ENCODE data around the gene MAML2. TPM values are rescaled to one million over a fixed set of nuclear protein-coding genes. Genes with fewer than 3 reads are reported as not detected.

MAML2 gene
- total and polyA plus RNA-seq, 2 of the 8 experiments (the other 6 are each of a cell fraction or from before 2014, with no cell fraction given): 3.8 to 6.6 TPM

GRCh38 chr11:95968585-95968984, 374.4 kb downstream of the MAML2 start (continued):
- TF ChIP-seq, protein P1, sequence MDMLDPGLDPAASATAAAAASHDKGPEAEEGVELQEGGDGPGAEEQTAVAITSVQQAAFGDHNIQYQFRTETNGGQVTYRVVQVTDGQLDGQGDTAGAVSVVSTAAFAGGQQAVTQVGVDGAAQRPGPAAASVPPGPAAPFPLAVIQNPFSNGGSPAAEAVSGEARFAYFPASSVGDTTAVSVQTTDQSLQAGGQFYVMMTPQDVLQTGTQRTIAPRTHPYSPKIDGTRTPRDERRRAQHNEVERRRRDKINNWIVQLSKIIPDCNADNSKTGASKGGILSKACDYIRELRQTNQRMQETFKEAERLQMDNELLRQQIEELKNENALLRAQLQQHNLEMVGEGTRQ (IDR thresholded peaks at IDR 0.05; ENCODE audit: low read length): no peak
- TF ChIP-seq ATF3 (IDR thresholded peaks at IDR 0.05; ENCODE audit: insufficient read depth, low read depth, low read length) (no peak), E2F6 (IDR thresholded peaks at IDR 0.05) (no peak), RNF2 (IDR thresholded peaks at IDR 0.05; ENCODE audit: borderline replicate concordance, low read depth, low read length, missing control alignments, poor library complexity, severe bottlenecking) (no peak), PHF8 (conservative IDR thresholded peaks at IDR 0.05; ENCODE audit: low read depth, low read length) (no peak), CTBP2 (IDR thresholded peaks at IDR 0.05; ENCODE audit: borderline replicate concordance, insufficient read depth, insufficient read length, low read length) (no peak)
- TF ChIP-seq, protein P2, sequence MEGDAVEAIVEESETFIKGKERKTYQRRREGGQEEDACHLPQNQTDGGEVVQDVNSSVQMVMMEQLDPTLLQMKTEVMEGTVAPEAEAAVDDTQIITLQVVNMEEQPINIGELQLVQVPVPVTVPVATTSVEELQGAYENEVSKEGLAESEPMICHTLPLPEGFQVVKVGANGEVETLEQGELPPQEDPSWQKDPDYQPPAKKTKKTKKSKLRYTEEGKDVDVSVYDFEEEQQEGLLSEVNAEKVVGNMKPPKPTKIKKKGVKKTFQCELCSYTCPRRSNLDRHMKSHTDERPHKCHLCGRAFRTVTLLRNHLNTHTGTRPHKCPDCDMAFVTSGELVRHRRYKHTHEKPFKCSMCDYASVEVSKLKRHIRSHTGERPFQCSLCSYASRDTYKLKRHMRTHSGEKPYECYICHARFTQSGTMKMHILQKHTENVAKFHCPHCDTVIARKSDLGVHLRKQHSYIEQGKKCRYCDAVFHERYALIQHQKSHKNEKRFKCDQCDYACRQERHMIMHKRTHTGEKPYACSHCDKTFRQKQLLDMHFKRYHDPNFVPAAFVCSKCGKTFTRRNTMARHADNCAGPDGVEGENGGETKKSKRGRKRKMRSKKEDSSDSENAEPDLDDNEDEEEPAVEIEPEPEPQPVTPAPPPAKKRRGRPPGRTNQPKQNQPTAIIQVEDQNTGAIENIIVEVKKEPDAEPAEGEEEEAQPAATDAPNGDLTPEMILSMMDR (IDR thresholded peaks at IDR 0.05; ENCODE audit: control extremely low read depth in 1 of 3, insufficient read depth in 1 of 3, low read depth in 1 of 3, low read length in 3 of 3): no peak
